Fibroblast of pulmonary artery (primary cell): ENCODE data around the gene RASGRF1.

Source experiments
- DNase-seq: peaks from one replicate; pipeline ENCODE4 v3.0.0-alpha.2; 2010; ENCODE audit warnings: low read depth
- H3K4me3 ChIP-seq: replicated peaks from 2 replicates; pipeline ENCODE4 v1.5.1; 2011; ENCODE audit warnings: low read depth, mild to moderate bottlenecking, control low read depth, low read length, moderate library complexity
- CTCF ChIP-seq: IDR thresholded peaks from 2 replicates; pipeline ENCODE4 v1.5.1; 2011; ENCODE audit warnings: mild to moderate bottlenecking, control low read depth, low read length, inconsistent platforms; ENCODE audit errors: missing control alignments

RASGRF1 gene

GRCh38 chr15:78978601-78979179 is 111.9 kb downstream of the RASGRF1 start:
- H3K4me3 ChIP-seq: no peak overlapping the region
- TF ChIP-seq CTCF: no peak

GRCh38 chr15:78977591-78978347 is 112.8 kb downstream of the RASGRF1 start:
- TF ChIP-seq CTCF: no peak
- no peak overlapping the region for H3K4me3 ChIP-seq
- no peak for DNase-seq

More at GRCh38 chr15:78978601-78979179, 111.9 kb downstream of the RASGRF1 start:
- DNase-seq: no peak

DNA sequence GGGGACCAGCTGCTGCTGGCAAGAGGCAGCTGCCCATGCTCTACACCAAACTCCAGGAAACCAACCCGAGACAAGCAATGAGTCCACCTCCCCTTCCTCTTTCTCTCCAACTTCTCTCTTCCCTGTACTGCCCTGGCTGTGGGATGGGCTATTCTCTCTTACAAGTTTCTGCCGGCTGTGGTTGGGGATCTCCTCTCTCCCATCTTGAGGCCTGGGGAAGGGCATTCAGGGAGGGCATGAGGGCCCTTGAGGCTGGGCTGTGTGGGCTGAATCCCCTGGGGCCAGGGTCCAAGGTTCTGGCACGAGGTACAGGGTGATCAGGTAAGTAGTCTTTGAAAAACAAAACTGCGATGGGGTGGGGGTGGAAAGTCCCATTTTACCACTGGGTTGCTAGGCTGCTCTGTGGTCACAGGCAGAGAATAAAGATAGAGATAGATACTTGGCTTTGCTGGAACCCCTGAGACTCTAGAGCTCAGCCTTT is 113.4 kb downstream of the RASGRF1 start:
- DNase-seq: no peak
- no peak for TF ChIP-seq CTCF
- no peak overlapping the region for H3K4me3 ChIP-seq

DNA sequence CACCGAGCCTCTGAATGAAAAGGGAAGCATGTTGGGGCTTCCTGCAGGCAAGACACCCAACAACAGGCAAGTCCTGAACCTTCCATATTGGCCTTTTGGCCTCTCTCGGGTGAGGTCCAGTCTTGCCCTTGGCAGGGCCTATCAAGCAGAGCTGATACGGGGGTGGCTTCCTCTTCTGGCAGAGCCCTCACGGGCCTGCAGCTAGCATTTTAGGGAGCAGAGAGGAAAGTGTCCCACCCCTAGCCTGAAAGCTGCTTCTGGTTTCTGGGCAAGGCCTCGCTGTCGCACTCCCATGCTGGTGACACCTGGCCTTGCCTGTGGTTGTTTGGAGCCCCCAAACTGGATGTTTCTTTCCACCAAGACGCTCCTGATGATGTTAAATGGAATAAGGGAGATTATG is 113.9 kb downstream of the RASGRF1 start:
- TF ChIP-seq CTCF: no peak
- no peak overlapping the region for H3K4me3 ChIP-seq
- DNase-seq: no peak

- H3K4me3 ChIP-seq: no peak overlapping the region
- no peak for DNase-seq
- no peak for TF ChIP-seq CTCF
Observed at GRCh38 chr15:78974272-78974918, 116.2 kb downstream of the RASGRF1 start.

- no peak overlapping the region for H3K4me3 ChIP-seq
- DNase-seq: peak; percentile 21
- TF ChIP-seq CTCF: no peak
Observed at GRCh38 chr15:78969687-78970349, 120.8 kb downstream of the RASGRF1 start.
